Testis (tissue), 2 donors: ENCODE measurements around the gene PDHX.

Source experiments
- POLR2A ChIP-seq: fragments of 450-650 bp; IDR thresholded peaks from one replicate; pipeline ENCODE4 v1.6.1; 2017; ENCODE audit warnings: antibody characterized with exemption, mild to moderate bottlenecking, moderate library complexity
- TF ChIP-seq, protein P1 (sequence below), 3 experiments: fragments of 450-650 bp in 2 of 3; fragments of 200-600 bp in 1 of 3; sonication (generic) in 1 of 3; IDR thresholded peaks; one replicate each; pipeline ENCODE4 v1.5.1; 2016 to 2019; ENCODE audit warnings: antibody characterized with exemption in 3 of 3, mild to moderate bottlenecking in 2 of 3, moderate library complexity in 1 of 3

DNA sequence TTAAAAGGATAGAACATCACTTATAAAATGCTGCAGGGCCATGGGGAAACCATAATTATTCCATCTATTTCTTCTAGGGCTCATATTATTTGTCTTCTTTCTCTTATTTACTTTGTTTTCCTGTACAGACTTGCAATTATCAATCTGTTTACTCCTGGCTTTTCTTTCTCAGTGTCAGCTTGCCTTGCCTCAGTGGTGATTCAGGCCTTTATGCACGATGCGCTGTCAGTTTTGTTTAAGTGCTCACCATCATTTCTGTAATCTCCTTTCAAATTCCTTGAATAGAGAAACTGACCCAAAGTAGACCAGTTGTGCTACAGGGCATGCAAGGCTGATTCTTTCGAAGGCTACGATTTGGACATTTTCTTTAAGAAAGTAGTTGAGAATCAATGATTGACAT is 4.7 kb downstream of the PDHX start:
- TF ChIP-seq, protein P1, sequence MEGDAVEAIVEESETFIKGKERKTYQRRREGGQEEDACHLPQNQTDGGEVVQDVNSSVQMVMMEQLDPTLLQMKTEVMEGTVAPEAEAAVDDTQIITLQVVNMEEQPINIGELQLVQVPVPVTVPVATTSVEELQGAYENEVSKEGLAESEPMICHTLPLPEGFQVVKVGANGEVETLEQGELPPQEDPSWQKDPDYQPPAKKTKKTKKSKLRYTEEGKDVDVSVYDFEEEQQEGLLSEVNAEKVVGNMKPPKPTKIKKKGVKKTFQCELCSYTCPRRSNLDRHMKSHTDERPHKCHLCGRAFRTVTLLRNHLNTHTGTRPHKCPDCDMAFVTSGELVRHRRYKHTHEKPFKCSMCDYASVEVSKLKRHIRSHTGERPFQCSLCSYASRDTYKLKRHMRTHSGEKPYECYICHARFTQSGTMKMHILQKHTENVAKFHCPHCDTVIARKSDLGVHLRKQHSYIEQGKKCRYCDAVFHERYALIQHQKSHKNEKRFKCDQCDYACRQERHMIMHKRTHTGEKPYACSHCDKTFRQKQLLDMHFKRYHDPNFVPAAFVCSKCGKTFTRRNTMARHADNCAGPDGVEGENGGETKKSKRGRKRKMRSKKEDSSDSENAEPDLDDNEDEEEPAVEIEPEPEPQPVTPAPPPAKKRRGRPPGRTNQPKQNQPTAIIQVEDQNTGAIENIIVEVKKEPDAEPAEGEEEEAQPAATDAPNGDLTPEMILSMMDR (IDR thresholded peaks at IDR 0.05), result no peak
- no peak for TF ChIP-seq POLR2A
